OCI-LY7 (cell line): ENCODE measurements around the gene ITGA8. TPM values are rescaled to one million over a fixed set of nuclear protein-coding genes. Genes with fewer than 3 reads are reported as not detected.

ENCODE experiments used
- BruUV-seq: library from RNA; stranded (reverse); fragments of 400-500 nt; replicated peaks from 2 replicates; lab custom pipeline; 2021; lab: Mats Ljungman, UMichigan
- CTCF ChIA-PET: fragments of 300-600 bp; sonication (Branson Sonifier 250); formaldehyde crosslinking; loops from one replicate; lab custom pipeline; 2022; ENCODE audit warnings: antibody characterized with exemption; ENCODE audit not compliant: unreplicated experiment; lab: Charles Lee
- POLR2A ChIA-PET: fragments of 300-600 bp; sonication (Branson Sonifier 250); formaldehyde crosslinking; loops from one replicate; lab custom pipeline; 2022; ENCODE audit warnings: antibody characterized with exemption; lab: Charles Lee
- DNase-seq: peaks from one replicate; pipeline ENCODE4 v3.0.0-alpha.2; 2015; ENCODE audit warnings: low spot score
- H2AFZ ChIP-seq: fragments of 200-600 bp; sonication (generic), shearing (Covaris generic); 2 replicates; pipeline ENCODE4 v1.6.1; 2014; ENCODE audit warnings: mild to moderate bottlenecking, antibody characterized with exemption, low read length, moderate library complexity
- H3K27ac ChIP-seq: fragments of 200-600 bp; sonication (generic); 2 replicates; pipeline ENCODE4 v1.5.1; 2014; ENCODE audit warnings: mixed run types, low read depth, mild to moderate bottlenecking, moderate library complexity, low read length, inconsistent platforms; ENCODE audit not compliant: poor library complexity, severe bottlenecking
- H3K36me3 ChIP-seq: fragments of 200-600 bp; sonication (generic); 2 replicates; pipeline ENCODE4 v1.6.1; 2014; ENCODE audit warnings: mild to moderate bottlenecking, antibody characterized with exemption, low read length, moderate library complexity, mixed read lengths; ENCODE audit not compliant: insufficient read depth
- H3K4me1 ChIP-seq: fragments of 200-600 bp; sonication (generic); 2 replicates; pipeline ENCODE4 v1.5.1; 2014; ENCODE audit warnings: mild to moderate bottlenecking, low read length; ENCODE audit not compliant: insufficient read depth, poor library complexity, severe bottlenecking
- H3K4me2 ChIP-seq: fragments of 200-600 bp; sonication (generic); 2 replicates; pipeline ENCODE4 v1.6.1; 2014; ENCODE audit warnings: mild to moderate bottlenecking, low read length
- H3K4me3 ChIP-seq: fragments of 200-600 bp; sonication (generic); 2 replicates; pipeline ENCODE4 v1.5.1; 2014; ENCODE audit warnings: mild to moderate bottlenecking, low read depth, low read length; ENCODE audit not compliant: poor library complexity, severe bottlenecking
- H3K79me2 ChIP-seq: fragments of 200-600 bp; sonication (generic); 2 replicates; pipeline ENCODE4 v1.6.1; 2016; ENCODE audit warnings: low read depth, mild to moderate bottlenecking, low read length, moderate library complexity, mixed read lengths; ENCODE audit not compliant: insufficient read depth
- H3K9me2 ChIP-seq: fragments of 200-600 bp; sonication (generic); 2 replicates; pipeline ENCODE4 v1.6.1; 2016; ENCODE audit warnings: mild to moderate bottlenecking, low read length, mixed read lengths; ENCODE audit not compliant: insufficient read depth
- H3K9me3 ChIP-seq: fragments of 200-600 bp; sonication (generic); 2 replicates; pipeline ENCODE4 v1.6.1; 2014; ENCODE audit warnings: mild to moderate bottlenecking, mixed run types, low read length, mixed read lengths
- H4K20me1 ChIP-seq: fragments of 200-600 bp; sonication (generic); 2 replicates; pipeline ENCODE4 v1.6.1; 2014; ENCODE audit warnings: mild to moderate bottlenecking, antibody characterized with exemption, low read length, moderate library complexity, mixed read lengths; ENCODE audit not compliant: insufficient read depth
- EZH2phosphoT487 ChIP-seq: fragments of 200-600 bp; sonication (generic); IDR thresholded peaks from 2 replicates; pipeline ENCODE4 v1.6.1; 2018; ENCODE audit warnings: low read depth, borderline replicate concordance, mild to moderate bottlenecking, mixed run types, antibody characterized with exemption, low read length, moderate library complexity, mixed read lengths
- intact Hi-C: fragments of 100-400 bp; cut with micrococcal nuclease; formaldehyde crosslinking; loops from one replicate; pipeline ENCODE4 v1.10.0; 2022; ENCODE audit not compliant: unreplicated experiment
- total RNA-seq, 2 experiments: library from RNA; depleted of rRNA in 1 of 2; stranded (reverse); fragments of >200 nt in 1 of 2; shearing (Covaris generic) in 1 of 2; gene quantifications; 2 replicates each; pipeline ENCODE4 v1.2.3, GENCODE V29; 2014 to 2022
- TF ChIP-seq, protein P1 (sequence below): fragments of 200-600 bp; sonication (generic); conservative IDR thresholded peaks from 2 replicates; pipeline ENCODE4 v1.5.1; 2014; ENCODE audit warnings: mild to moderate bottlenecking, antibody characterized with exemption, low read length, moderate library complexity, mixed read lengths

The ITGA8 gene
- total RNA-seq, 2 experiments from 2014 or later = not detected

DNA sequence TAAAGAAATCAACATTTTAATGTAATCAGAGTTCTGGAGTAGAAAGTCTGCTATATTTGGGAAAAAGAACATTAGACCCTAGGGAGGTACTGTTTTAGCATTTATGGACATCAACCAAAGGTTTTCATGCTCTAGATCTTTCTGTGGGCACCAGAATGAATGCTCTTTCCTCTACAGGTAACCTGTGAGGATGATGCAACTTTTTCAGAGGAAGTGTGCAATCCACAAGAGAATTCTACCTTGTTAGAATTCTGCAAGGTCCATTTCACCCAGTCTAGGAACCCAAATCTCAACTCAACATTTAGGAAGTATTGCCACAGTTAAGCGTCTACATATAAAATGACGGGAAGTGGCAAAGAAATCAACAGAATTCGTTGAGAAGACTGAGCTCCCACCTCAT, 208.8 kb downstream of the ITGA8 start:
- H3K27ac ChIP-seq = no peak overlapping the region
- CTCF ChIA-PET = no interaction called here
- intact Hi-C loops = no loop called here
- POLR2A ChIA-PET = no interaction called here
- no peaks in the 10 kb centered on the region for H4K20me1 ChIP-seq
- BruUV-seq = no TSS peak
- DNase-seq = no peak
- no peaks in the 10 kb centered on the region for H3K4me1 ChIP-seq
- H3K36me3 ChIP-seq = no peaks in the 10 kb centered on the region
- H3K9me2 ChIP-seq = no peaks in the 10 kb centered on the region
- TF ChIP-seq, protein P1, sequence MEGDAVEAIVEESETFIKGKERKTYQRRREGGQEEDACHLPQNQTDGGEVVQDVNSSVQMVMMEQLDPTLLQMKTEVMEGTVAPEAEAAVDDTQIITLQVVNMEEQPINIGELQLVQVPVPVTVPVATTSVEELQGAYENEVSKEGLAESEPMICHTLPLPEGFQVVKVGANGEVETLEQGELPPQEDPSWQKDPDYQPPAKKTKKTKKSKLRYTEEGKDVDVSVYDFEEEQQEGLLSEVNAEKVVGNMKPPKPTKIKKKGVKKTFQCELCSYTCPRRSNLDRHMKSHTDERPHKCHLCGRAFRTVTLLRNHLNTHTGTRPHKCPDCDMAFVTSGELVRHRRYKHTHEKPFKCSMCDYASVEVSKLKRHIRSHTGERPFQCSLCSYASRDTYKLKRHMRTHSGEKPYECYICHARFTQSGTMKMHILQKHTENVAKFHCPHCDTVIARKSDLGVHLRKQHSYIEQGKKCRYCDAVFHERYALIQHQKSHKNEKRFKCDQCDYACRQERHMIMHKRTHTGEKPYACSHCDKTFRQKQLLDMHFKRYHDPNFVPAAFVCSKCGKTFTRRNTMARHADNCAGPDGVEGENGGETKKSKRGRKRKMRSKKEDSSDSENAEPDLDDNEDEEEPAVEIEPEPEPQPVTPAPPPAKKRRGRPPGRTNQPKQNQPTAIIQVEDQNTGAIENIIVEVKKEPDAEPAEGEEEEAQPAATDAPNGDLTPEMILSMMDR = no peak
- TF ChIP-seq EZH2phosphoT487 = no peak
- no peak overlapping the region for H3K4me2 ChIP-seq
- no peaks in the 10 kb centered on the region for H3K9me3 ChIP-seq
- H3K79me2 ChIP-seq = no peaks in the 10 kb centered on the region
- no peak overlapping the region for H2AFZ ChIP-seq
- no peak overlapping the region for H3K4me3 ChIP-seq

DNA sequence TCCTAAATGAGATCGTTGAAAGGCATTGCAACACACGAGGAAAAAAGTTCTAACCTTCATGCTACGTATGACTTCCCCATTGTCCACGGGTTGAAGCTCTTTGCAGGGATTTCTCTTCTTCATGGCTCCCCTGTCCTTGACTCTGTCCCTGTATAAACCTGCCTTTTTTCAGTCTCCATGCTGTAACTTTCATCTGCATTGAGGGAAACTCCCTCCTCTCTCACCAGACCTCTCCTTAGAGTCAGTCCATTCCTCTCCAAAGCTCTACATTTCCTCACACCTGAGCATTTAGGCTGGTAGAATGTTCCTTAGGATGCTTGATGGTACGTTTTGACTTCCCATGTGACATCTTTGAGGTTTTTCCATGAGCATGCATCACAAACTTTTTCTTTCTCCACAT, 214.4 kb downstream of the ITGA8 start:
- H3K79me2 ChIP-seq = no peaks in the 10 kb centered on the region
- no peaks in the 10 kb centered on the region for H3K9me2 ChIP-seq
- no peak overlapping the region for H2AFZ ChIP-seq
- BruUV-seq = no TSS peak
- no peak overlapping the region for H3K4me3 ChIP-seq
- CTCF ChIA-PET = no interaction called here
- no peaks in the 10 kb centered on the region for H3K36me3 ChIP-seq
- no peak overlapping the region for H3K4me2 ChIP-seq
- H3K4me1 ChIP-seq = no peaks in the 10 kb centered on the region
- TF ChIP-seq, protein P1 = no peak
- TF ChIP-seq EZH2phosphoT487 = no peak
- POLR2A ChIA-PET = no interaction called here
- DNase-seq = no peak
- intact Hi-C loops = no loop called here
- no peaks in the 10 kb centered on the region for H3K9me3 ChIP-seq
- no peak overlapping the region for H3K27ac ChIP-seq
- H4K20me1 ChIP-seq = no peaks in the 10 kb centered on the region

DNA sequence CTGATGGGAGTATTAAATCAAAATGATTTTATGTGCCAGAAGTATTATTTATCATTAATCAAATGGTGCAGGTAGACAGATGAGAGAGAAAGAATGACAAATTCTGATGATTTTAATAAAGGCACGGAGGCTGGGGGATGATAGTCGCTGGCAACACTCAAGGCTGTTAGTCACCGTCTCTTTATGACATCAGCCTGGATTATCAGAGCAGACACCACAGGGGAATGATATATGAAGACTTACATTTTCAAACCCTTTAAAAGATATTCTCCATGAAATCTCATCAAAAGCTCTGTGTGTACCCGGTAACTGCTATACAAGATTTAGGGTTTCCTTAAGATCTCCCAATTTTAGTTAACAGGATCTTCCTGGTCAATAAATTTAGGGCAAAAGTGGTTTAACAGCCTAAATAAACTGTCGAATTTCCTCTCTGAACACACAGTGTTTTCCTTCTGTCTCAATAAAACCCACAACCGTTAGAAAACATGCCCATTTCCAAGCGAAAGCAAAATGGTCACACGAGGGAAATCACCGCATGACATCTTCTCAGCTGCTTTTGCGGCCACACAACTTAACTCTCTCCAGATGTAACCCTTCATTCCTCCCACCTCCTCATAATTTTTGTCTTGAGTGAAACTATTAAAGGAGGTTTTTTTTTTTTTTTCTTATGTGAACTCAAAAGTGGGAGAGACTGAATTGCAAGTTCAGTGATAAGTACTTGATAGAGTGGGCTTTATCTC, 215.5 kb downstream of the ITGA8 start:
- H3K4me2 ChIP-seq = no peak overlapping the region
- DNase-seq = no peak
- H3K9me2 ChIP-seq = no peaks in the 10 kb centered on the region
- BruUV-seq = no TSS peak
- no peaks in the 10 kb centered on the region for H3K9me3 ChIP-seq
- H3K36me3 ChIP-seq = no peaks in the 10 kb centered on the region
- intact Hi-C loops = no loop called here
- no peak overlapping the region for H3K27ac ChIP-seq
- TF ChIP-seq, protein P1 = no peak
- no peak for TF ChIP-seq EZH2phosphoT487
- POLR2A ChIA-PET = interaction anchor here (0.6 kb wide), 1 partner anchor 215 kb away, joined by 6 read pairs; no protein-coding TSS in a partner anchor
- H3K4me3 ChIP-seq = no peak overlapping the region
- no peak overlapping the region for H2AFZ ChIP-seq
- CTCF ChIA-PET = no interaction called here
- H4K20me1 ChIP-seq = no peaks in the 10 kb centered on the region
- no peaks in the 10 kb centered on the region for H3K79me2 ChIP-seq
- H3K4me1 ChIP-seq = no peaks in the 10 kb centered on the region
